Measurements from ENCODE around the gene APH1A. TPM values are rescaled to one million over a fixed set of nuclear protein-coding genes. Genes with fewer than 3 reads are reported as not detected.
"Not testable (repeated sequence)": the region's sequence is repeated elsewhere in the genome, so short reads cannot be mapped to it uniquely, and the experiment has no call there.

Gene APH1A
- total RNA-seq, 1 donor from 2014 or later, result 170 TPM

DNA sequence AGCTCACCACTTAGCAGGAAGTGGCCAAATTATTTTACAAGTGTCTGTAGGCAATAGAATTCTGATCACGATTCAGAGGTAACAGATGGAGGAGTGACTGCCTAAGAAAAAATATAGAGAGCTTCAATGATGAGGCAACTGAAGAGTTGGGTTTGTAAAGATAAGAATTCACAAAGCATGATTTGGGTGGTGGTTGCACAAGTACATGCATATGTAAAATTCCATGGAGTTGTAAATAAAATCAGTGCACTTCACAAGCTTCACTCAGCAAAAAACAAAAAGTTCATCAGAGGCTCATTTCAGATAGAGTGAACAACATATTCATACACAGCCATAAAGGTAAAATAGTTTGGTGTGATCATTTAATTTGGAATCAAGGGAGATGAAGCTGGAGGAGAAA lies 43.8 kb downstream of the APH1A start:
- TF ChIP-seq, protein P1, sequence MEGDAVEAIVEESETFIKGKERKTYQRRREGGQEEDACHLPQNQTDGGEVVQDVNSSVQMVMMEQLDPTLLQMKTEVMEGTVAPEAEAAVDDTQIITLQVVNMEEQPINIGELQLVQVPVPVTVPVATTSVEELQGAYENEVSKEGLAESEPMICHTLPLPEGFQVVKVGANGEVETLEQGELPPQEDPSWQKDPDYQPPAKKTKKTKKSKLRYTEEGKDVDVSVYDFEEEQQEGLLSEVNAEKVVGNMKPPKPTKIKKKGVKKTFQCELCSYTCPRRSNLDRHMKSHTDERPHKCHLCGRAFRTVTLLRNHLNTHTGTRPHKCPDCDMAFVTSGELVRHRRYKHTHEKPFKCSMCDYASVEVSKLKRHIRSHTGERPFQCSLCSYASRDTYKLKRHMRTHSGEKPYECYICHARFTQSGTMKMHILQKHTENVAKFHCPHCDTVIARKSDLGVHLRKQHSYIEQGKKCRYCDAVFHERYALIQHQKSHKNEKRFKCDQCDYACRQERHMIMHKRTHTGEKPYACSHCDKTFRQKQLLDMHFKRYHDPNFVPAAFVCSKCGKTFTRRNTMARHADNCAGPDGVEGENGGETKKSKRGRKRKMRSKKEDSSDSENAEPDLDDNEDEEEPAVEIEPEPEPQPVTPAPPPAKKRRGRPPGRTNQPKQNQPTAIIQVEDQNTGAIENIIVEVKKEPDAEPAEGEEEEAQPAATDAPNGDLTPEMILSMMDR (IDR thresholded peaks at IDR 0.05; ENCODE audit: insufficient read depth, low read length, severe bottlenecking), result no peak
- no peaks in the 10 kb centered on the region for H3K36me3 ChIP-seq (ENCODE audit: control insufficient read depth, insufficient read depth, low read length)
- FAIRE-seq, result no peak

DNA sequence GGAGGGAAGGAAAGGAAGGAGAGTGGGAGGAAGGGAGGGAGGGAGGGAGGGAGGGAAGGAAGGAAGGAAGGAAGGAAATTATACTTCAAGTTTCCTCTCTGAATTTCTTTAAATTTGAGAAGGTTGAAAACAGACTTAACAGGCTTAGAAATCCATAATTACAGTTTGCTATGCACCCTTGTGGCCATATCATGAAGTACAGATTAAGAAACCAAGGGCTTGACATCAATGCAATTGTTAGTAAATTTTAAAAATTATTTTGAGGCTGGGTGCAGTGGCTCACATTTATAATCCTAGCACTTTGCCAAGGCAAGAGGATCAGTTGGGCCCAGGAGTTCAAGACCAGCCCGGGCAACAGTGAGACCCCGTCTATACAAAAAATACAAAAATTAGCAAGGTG lies 47.3 kb downstream of the APH1A start:
- no peak overlapping the region for H3K4me3 ChIP-seq (ENCODE audit: low read depth, low read length)
- no peaks in the 10 kb centered on the region for H3K36me3 ChIP-seq (ENCODE audit: control insufficient read depth, insufficient read depth, low read length)
- DNase-seq (ENCODE audit: low read depth), result peak; percentile 16
- no peak for FAIRE-seq
- TF ChIP-seq, protein P1 (IDR thresholded peaks at IDR 0.05; ENCODE audit: insufficient read depth, low read length, severe bottlenecking), result peak; percentile 32
- H3K27me3 ChIP-seq (ENCODE audit: control insufficient read depth, insufficient read depth, low read length), result no peaks in the 10 kb centered on the region

More for the DNA sequence above, 43.8 kb downstream of the APH1A start:
- no peak for DNase-seq (ENCODE audit: low read depth)
- Histone ChIP-seq H3K27me3 (ENCODE audit: control insufficient read depth, insufficient read depth, low read length) (no peaks in the 10 kb centered on the region), H3K4me3 (ENCODE audit: low read depth, low read length) (no peak overlapping the region)

DNA sequence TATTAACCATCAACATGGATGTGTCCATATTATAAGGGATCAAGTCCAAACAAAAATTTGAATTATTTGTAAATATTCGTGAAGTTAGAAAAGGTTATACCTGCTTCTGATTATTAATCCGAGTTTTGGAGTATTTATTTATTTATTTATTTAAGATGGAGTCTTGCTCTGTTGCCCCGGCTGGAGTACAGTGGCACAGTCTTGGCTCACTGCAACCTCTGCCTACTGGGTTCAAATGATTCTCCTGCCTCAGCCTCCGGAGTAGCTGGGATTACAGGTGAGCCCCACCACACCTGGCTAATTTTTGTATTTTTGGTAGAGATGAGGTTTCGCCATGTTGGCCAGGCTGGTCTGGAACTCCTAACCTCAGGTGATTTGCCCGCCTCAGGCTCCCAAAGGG lies 53.0 kb downstream of the APH1A start:
- not testable (repeated sequence) for FAIRE-seq; DNase-seq (ENCODE audit: low read depth); H3K27me3 ChIP-seq (ENCODE audit: control insufficient read depth, insufficient read depth, low read length); H3K36me3 ChIP-seq (ENCODE audit: control insufficient read depth, insufficient read depth, low read length); H3K4me3 ChIP-seq (ENCODE audit: low read depth, low read length)

Other genes with a start within 250 kb of the APH1A start
- gene VPS45, start 201.2 kb downstream of the APH1A start, total RNA-seq, result 21.6 and 29.3 TPM in 2 replicates
- gene PLEKHO1, start 119.1 kb downstream of the APH1A start, total RNA-seq, result 4.5 and 6.1 TPM in 2 replicates
- 7.9 and 10.6 TPM in 2 replicates for gene ANP32E, start 32.9 kb downstream of the APH1A start, total RNA-seq
- gene CA14, start 11.2 kb downstream of the APH1A start, total RNA-seq, result not detected in 2 replicates
- 0.53 and 1.3 TPM in 2 replicates for gene C1orf54, start 3.8 kb upstream of the APH1A start, total RNA-seq
- gene CIART, start 13.5 kb upstream of the APH1A start, total RNA-seq, result 2.9 and 6.4 TPM in 2 replicates
- gene MRPS21, start 24.8 kb upstream of the APH1A start, total RNA-seq, result 49.5 and 53.5 TPM in 2 replicates
- gene PRPF3, start 52.5 kb upstream of the APH1A start, total RNA-seq, result 30.0 and 33.2 TPM in 2 replicates
- gene RPRD2, start 95.1 kb upstream of the APH1A start, total RNA-seq, result 4.5 and 6.4 TPM in 2 replicates
- gene TARS2, start 218.4 kb upstream of the APH1A start, total RNA-seq, result 14.5 and 18.1 TPM in 2 replicates
- gene ECM1, start 239.1 kb upstream of the APH1A start, total RNA-seq, result 5.5 and 5.8 TPM in 2 replicates
- gene FALEC, start 246.7 kb upstream of the APH1A start, total RNA-seq, result not detected in 2 replicates